Measurements from ENCODE around the gene EDARADD.
"Not testable (repeated sequence)": the region's sequence is repeated elsewhere in the genome, so short reads cannot be mapped to it uniquely, and the experiment has no call there.

EDARADD gene

GRCh38 chr1:236491469-236492136 is 97.5 kb downstream of the EDARADD start:
- DNase-seq, result no peak

GRCh38 chr1:236492378-236492777 is 98.3 kb downstream of the EDARADD start:
- DNase-seq, result no peak

- no peak for DNase-seq
Observed at GRCh38 chr1:236494082-236494481, 100.0 kb downstream of the EDARADD start.

- no peak for DNase-seq
Observed at GRCh38 chr1:236494586-236495466, 100.7 kb downstream of the EDARADD start.

GRCh38 chr1:236495467-236496112 is 101.5 kb downstream of the EDARADD start:
- DNase-seq, result no peak

- no peak for DNase-seq
Observed at GRCh38 chr1:236497908-236498307, 103.8 kb downstream of the EDARADD start.

- DNase-seq, result no peak
Observed at GRCh38 chr1:236501093-236501492, 107.0 kb downstream of the EDARADD start.

- DNase-seq, result no peak
Observed at GRCh38 chr1:236502579-236502971, 108.5 kb downstream of the EDARADD start.

GRCh38 chr1:236502972-236503639 is 109.0 kb downstream of the EDARADD start:
- no peak for DNase-seq

GRCh38 chr1:236504338-236504737 is 110.3 kb downstream of the EDARADD start:
- not testable (repeated sequence) for DNase-seq

GRCh38 chr1:236507022-236507700 is 113.1 kb downstream of the EDARADD start:
- DNase-seq, result no peak

GRCh38 chr1:236508593-236509027 is 114.5 kb downstream of the EDARADD start:
- no peak for DNase-seq

GRCh38 chr1:236509203-236509602 is 115.1 kb downstream of the EDARADD start:
- no peak for DNase-seq

- no peak for DNase-seq
Observed at GRCh38 chr1:236509647-236510401, 115.7 kb downstream of the EDARADD start.

- DNase-seq, result no peak
Observed at GRCh38 chr1:236511735-236512418, 117.8 kb downstream of the EDARADD start.

GRCh38 chr1:236514703-236515442 is 120.8 kb downstream of the EDARADD start:
- no peak for DNase-seq

GRCh38 chr1:236515443-236515958 is 121.4 kb downstream of the EDARADD start:
- no peak for DNase-seq

- no peak for DNase-seq
Observed at GRCh38 chr1:236516929-236517704, 123.0 kb downstream of the EDARADD start.

GRCh38 chr1:236518322-236518721 is 124.2 kb downstream of the EDARADD start:
- no peak for DNase-seq

All from activated naive CD4-positive, alpha-beta T cell (primary cell).